GM21528 (cell line): Measurements from ENCODE around the gene ZNF205.

ENCODE experiments used
- ATAC-seq: cut with Tn5 transposase; IDR thresholded peaks from one replicate; pipeline ENCODE4 v1.9.1; 2021; ENCODE audit warnings: mild to moderate bottlenecking, moderate library complexity; ENCODE audit not compliant: unreplicated experiment, low FRiP score

Gene ZNF205

GRCh38 chr16:3147046-3147756, 34.8 kb downstream of the ZNF205 start:
- no peak for ATAC-seq

- no peak for ATAC-seq
Observed at GRCh38 chr16:3147757-3148104, 35.3 kb downstream of the ZNF205 start.

GRCh38 chr16:3148256-3149192, 36.1 kb downstream of the ZNF205 start:
- no peak for ATAC-seq

GRCh38 chr16:3149193-3149530, 36.8 kb downstream of the ZNF205 start:
- ATAC-seq: no peak

- peak; percentile 20 for ATAC-seq
Observed at GRCh38 chr16:3149630-3150345, 37.4 kb downstream of the ZNF205 start.

- peak; percentile 69 for ATAC-seq
Observed at GRCh38 chr16:3150346-3151218, 38.2 kb downstream of the ZNF205 start.

- ATAC-seq: no peak
Observed at GRCh38 chr16:3152027-3152276, 39.6 kb downstream of the ZNF205 start.

- ATAC-seq: no peak
Observed at GRCh38 chr16:3152277-3152990, 40.0 kb downstream of the ZNF205 start.

GRCh38 chr16:3152991-3153368, 40.6 kb downstream of the ZNF205 start:
- no peak for ATAC-seq

GRCh38 chr16:3155181-3155580, 42.8 kb downstream of the ZNF205 start:
- no peak for ATAC-seq

GRCh38 chr16:3155972-3156371, 43.6 kb downstream of the ZNF205 start:
- no peak for ATAC-seq

- ATAC-seq: no peak
Observed at GRCh38 chr16:3157229-3158025, 45.0 kb downstream of the ZNF205 start.

GRCh38 chr16:3158026-3158509, 45.7 kb downstream of the ZNF205 start:
- no peak for ATAC-seq

GRCh38 chr16:3158510-3159314, 46.3 kb downstream of the ZNF205 start:
- no peak for ATAC-seq

GRCh38 chr16:3161235-3162018, 49.0 kb downstream of the ZNF205 start:
- ATAC-seq: no peak

- ATAC-seq: no peak
Observed at GRCh38 chr16:3164121-3164991, 52.0 kb downstream of the ZNF205 start.
